Muscle of back (tissue), 13 donors: ENCODE results near the gene MGMT. TPM values are rescaled to one million over a fixed set of nuclear protein-coding genes. Genes with fewer than 3 reads are reported as not detected.
"Not testable (repeated sequence)": the region's sequence is repeated elsewhere in the genome, so short reads cannot be mapped to it uniquely, and the experiment has no call there.

Experiments used
- DNase-seq, 3 donors: peaks; one replicate each; pipeline versions ENCODE4 v3.0.0 to v3.0.0-alpha.2; 2013
- long read RNA-seq, 9 donors: transcript quantifications; one replicate each; lab custom pipeline, GENCODE V29; 2026
- polyA plus RNA-seq, 10 donors: library from polyadenylated mRNA; unstranded; fragments of 120-200 nt; gene quantifications; one replicate each; pipeline ENCODE4 v1.2.1, GENCODE V29; 2013; ENCODE audit not compliant: insufficient read length in 10 of 10

Gene MGMT
- 10 to 100 TPM; 10.7 to 19.2 (median 13.8) TPM for polyA plus RNA-seq
- long read RNA-seq, donor 1, transcript MGMT-201 (5 exons, 1,759 nt) = major isoform, 24 of 25 reads
- long read RNA-seq, donor 1, partial matches to known transcripts = 0 of 25 reads
- long read RNA-seq, donor 1, other reads (novel, unspliced or antisense) = 0 of 25 reads
- long read RNA-seq, donor 2, transcript MGMT-201 (5 exons, 1,759 nt) = major isoform, 22 of 22 reads
- long read RNA-seq, donor 2, partial matches to known transcripts = 0 of 22 reads
- long read RNA-seq, donor 2, other reads (novel, unspliced or antisense) = 0 of 22 reads
- long read RNA-seq, donor 3 = 0 reads
- long read RNA-seq, donor 4, transcript MGMT-201 (5 exons, 1,759 nt) = major isoform, 11 of 11 reads
- long read RNA-seq, donor 4, partial matches to known transcripts = 0 of 11 reads
- long read RNA-seq, donor 4, other reads (novel, unspliced or antisense) = 0 of 11 reads
- long read RNA-seq, donor 5, transcript MGMT-201 (5 exons, 1,759 nt) = major isoform, 27 of 28 reads
- long read RNA-seq, donor 5, partial matches to known transcripts = 0 of 28 reads
- long read RNA-seq, donor 5, other reads (novel, unspliced or antisense) = 0 of 28 reads
- long read RNA-seq, donor 6, transcript MGMT-201 (5 exons, 1,759 nt) = major isoform, 20 of 20 reads
- long read RNA-seq, donor 6, partial matches to known transcripts = 0 of 20 reads
- long read RNA-seq, donor 6, other reads (novel, unspliced or antisense) = 0 of 20 reads
- long read RNA-seq, donor 7, transcript MGMT-201 (5 exons, 1,759 nt) = major isoform, 22 of 22 reads
- long read RNA-seq, donor 7, partial matches to known transcripts = 0 of 22 reads
- long read RNA-seq, donor 7, other reads (novel, unspliced or antisense) = 0 of 22 reads
- long read RNA-seq, donor 8, transcript MGMT-201 (5 exons, 1,759 nt) = major isoform, 22 of 28 reads
- long read RNA-seq, donor 8, partial matches to known transcripts = 5 of 28 reads
- long read RNA-seq, donor 8, other reads (novel, unspliced or antisense) = 0 of 28 reads
- long read RNA-seq, donor 9, transcript MGMT-201 (5 exons, 1,759 nt) = major isoform, 5 of 5 reads
- long read RNA-seq, donor 9, partial matches to known transcripts = 0 of 5 reads
- long read RNA-seq, donor 9, other reads (novel, unspliced or antisense) = 0 of 5 reads

DNA sequence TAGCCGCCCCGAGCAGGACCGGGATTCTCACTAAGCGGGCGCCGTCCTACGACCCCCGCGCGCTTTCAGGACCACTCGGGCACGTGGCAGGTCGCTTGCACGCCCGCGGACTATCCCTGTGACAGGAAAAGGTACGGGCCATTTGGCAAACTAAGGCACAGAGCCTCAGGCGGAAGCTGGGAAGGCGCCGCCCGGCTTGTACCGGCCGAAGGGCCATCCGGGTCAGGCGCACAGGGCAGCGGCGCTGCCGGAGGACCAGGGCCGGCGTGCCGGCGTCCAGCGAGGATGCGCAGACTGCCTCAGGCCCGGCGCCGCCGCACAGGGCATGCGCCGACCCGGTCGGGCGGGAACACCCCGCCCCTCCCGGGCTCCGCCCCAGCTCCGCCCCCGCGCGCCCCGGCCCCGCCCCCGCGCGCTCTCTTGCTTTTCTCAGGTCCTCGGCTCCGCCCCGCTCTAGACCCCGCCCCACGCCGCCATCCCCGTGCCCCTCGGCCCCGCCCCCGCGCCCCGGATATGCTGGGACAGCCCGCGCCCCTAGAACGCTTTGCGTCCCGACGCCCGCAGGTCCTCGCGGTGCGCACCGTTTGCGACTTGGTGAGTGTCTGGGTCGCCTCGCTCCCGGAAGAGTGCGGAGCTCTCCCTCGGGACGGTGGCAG, at the start of gene MGMT:
MGMT (plus strand) TSS at position 539 of the 656 bp plus-strand sequence.
- DNase-seq = peak; percentile 90 to 93 (median 91)

GRCh38 chr10:129417870-129418269, 49.2 kb upstream of the MGMT start:
- DNase-seq = peak; percentile 32 to 84 (median 52)

DNA sequence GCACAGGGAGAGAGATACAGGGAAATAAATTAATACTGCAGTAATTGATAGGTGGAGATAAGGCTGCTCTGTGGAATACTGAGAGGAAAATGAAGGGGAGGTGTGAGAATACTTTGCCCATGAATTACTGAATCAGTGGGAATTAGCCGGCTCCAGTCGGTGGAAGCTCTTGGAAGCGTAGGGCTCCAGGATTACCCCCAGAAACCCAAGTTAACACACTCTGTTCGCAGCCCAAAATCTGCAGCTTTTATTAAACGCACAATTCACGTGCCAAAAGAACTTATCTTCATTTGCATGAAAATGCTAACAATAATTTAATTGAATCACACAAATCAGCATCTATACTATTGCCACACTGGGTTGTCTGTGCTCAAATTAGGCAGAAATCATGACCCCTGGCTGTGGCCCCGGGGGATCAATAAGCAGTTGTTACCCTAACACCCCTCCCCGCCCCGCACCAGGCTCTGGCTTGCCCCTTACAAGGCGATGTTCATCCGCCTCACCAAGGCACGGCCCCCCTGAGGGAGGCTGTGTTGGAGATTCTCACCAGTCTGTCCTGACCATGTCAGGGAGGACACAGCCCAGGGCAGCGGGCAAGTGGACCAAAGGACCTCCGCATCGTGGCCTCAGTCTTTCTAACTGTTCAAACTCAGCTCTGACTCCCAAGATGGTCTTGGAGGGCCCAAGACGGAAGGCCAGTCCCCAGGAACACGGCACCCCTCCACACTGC, 48.4 kb upstream of the MGMT start:
- DNase-seq = no peak

DNA sequence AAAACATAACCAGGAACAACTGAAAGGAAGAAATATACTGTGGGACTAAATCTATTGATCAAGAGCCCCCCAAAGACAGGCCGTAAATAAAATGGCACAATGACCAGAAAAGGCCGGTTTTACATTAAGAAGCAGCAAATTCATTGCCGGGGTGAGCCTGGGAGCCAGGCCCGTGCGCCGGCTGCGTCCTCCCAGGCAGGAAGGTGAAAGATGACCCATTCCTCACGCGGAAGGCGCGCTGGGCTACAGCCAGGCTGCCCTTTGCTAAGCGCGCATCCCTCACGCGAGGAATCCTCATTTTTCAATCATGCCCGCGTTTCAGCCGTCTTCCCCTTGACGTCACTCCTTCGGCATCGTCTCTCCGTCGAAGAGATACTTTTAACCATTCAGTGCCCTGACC, 47.6 kb upstream of the MGMT start:
- no peak for DNase-seq

GRCh38 chr10:129421399-129422010, 45.5 kb upstream of the MGMT start:
- no peak for DNase-seq

DNA sequence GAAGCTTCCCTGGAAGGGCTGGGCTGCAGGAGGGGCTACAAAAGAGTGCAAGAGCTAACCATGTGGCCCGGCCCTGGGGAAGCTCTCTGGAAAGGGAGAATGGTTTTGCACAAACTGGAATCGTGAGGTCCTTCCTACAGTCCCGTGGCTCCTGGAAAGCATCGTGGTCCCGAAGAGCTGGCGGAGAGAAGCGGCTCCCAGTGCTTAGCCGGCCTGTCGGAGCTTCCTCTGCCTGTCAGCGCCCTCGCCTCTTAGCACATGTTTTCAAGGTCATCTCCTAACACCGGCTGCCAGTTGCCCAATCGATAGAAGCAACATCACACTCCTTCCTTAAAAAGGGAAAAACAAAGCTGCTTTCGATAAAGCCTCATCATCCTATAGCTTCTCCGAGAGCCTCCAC, 42.1 kb upstream of the MGMT start:
- DNase-seq = no peak

GRCh38 chr10:129426606-129427005, 40.4 kb upstream of the MGMT start:
- DNase-seq = no peak

- no peak for DNase-seq
These were observed 33.8 kb upstream of the MGMT start for GRCh38 chr10:129433266-129433665.

GRCh38 chr10:129435724-129436123, 31.3 kb upstream of the MGMT start:
- DNase-seq = not testable (repeated sequence)

- no peak for DNase-seq
These were observed 29.0 kb upstream of the MGMT start for GRCh38 chr10:129438024-129438423.

DNA sequence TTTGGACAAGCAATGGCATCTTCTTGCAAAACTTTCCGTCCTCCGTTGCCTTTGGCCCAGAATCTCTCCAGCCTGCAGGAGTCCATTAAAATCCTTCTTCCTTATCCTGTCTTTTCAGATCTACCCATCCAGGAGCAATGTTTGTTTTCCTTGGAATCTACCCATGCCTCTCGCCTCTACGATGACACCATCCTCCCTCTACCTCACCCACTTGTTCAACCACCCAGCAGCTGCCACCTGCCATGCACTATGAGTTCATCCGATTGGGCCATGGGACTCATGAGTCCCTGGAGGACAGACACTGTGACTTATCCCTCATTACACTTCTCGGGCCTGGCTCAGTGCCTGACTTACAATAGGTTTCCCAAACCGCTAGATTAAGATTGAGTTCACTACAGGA, 26.8 kb upstream of the MGMT start:
- DNase-seq = no peak

DNA sequence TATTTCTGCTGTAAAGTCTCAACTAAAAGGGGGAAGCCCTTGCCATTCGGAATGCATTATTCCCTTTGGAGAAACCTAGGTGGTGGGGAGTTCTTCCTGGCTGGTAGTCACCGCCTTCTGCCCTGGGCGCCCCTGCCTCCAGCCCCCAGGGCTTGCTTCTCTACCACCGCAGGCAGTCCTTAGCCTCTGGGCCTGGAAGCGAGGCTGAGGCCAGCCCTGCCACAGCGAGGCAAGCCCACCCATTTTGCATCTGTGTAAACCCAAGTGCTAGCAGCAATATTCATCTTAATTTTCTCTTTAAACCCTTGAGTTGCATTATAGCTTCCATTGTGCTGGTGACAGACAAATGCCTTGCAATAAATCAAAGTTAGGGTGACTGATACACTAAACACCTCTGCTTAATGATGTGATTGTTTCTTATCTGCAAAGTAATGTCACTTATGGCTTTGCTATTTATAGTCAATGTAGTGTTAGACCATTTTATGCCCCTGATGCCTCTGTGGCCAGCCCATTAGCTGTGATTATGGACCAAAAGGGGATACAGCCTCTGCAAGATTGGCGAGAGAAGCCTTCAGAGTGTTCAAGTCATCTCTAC, 26.2 kb upstream of the MGMT start:
- no peak for DNase-seq

- DNase-seq = no peak
These were observed 25.6 kb upstream of the MGMT start for GRCh38 chr10:129441372-129442009.

GRCh38 chr10:129442866-129443265, 24.2 kb upstream of the MGMT start:
- no peak for DNase-seq

DNA sequence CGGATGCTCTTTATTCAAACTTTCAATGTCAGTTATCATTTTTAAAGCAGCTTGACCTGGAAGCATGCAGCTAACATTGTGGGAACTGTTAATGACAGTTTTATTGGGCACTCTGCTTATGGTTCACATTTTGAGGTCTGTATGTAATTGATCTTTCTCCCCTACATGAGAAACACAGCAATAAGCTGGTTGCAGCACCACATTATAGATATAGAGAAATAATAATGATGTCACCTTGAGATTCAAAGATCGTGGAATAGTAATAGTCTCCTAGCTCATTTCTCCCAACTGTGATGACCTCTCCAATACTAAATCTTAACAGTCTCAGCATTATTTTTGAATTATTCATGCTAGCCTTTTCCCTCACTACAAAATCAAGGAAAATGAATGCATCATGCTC, 22.7 kb upstream of the MGMT start:
- no peak for DNase-seq

- no peak for DNase-seq
These were observed 21.4 kb upstream of the MGMT start for GRCh38 chr10:129445436-129446182.

GRCh38 chr10:129446183-129446581, 20.9 kb upstream of the MGMT start:
- DNase-seq = no peak

DNA sequence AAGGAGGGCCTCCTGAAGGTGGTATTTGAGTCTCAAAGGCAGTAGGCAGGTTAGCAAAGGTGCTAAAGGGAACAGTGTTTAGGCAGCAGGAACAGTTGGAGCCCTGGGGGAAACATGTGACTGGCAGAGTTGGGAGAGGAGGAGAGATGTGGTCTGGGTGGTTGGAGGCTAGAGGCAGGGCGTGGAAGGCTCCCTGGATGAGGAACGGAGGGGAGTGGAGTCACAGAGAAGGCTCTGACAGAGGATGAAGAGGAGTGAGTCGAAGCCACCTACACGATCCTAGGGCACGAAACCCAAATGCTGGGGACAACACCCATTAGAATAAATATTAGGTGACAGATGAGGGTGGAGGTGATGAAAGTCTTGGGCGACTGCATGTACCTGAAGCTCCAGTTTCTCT, 19.6 kb upstream of the MGMT start:
- DNase-seq = no peak

DNA sequence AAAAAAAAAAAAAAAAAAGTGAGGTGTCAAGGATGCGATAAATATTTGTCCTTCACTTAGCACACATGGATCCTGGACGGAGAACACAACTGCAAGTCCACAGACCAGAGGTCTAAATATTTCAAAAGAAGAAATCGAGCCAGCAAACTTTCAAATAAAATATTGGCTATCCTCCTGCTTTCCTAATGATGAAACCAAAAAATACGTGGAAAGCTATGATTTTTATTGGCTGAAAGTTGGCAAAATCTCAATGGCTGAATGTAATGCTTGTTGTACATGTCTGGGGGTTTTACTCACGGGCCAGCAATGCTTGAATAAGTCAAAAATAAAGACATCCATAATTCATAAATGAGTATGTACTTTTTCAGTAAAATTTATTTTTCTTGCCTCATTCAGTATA, 19.0 kb upstream of the MGMT start:
- peak in 2 of 3 donors; percentile 33 to 70 for DNase-seq
